GM10248 (cell line): ENCODE data around the gene UBXN2A.

Experiments used
- CTCF ChIA-PET: fragments of 300-600 bp; sonication (Branson Sonifier 250); formaldehyde crosslinking; extraction: SDS; loops from one replicate; lab custom pipeline; 2021; ENCODE audit warnings: antibody characterized with exemption; lab: Yijun Ruan, JAX
- POLR2A ChIA-PET: fragments of 350-650 bp; sonication (Branson Sonifier 250); formaldehyde crosslinking; extraction: SDS; loops from one replicate; lab custom pipeline; 2020; ENCODE audit warnings: antibody characterized with exemption; lab: Yijun Ruan, JAX
- DNase-seq: peaks from one replicate; pipeline ENCODE4 v3.0.0; 2012; ENCODE audit errors: extremely low spot score
- TF ChIP-seq, protein P1 (sequence below): IDR thresholded peaks from 2 replicates; pipeline ENCODE4 v1.5.1; 2012; ENCODE audit warnings: mild to moderate bottlenecking, low read depth; ENCODE audit errors: extremely low read depth, missing control alignments, control extremely low read depth

UBXN2A gene

DNA sequence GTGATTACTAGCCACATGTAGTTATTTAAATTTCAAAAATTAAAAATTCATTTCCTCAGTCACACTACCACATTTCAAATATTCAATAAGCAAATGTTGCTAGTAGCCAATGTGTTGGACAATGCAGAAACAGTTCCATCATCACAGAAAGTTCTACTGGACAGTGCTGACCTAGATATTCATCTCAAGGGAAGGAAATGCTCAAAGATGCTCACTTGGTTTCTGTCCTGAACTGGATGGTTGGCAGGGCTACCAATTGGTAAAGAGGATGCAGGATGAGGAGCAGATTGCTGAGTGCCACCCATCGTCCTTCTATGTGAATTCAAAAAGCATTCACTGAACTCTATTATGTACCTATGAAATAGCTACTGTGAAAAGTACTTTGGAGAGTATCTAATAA lies 6.0 kb upstream of the UBXN2A start:
- ChIA-PET POLR2A (no interaction called here), CTCF (interaction anchor here (0.7 to 1.3 kb wide), 2 partner anchors 8 to 109 kb away, joined by 3 to 5 read pairs; no protein-coding TSS in a partner anchor)
- TF ChIP-seq, protein P1, sequence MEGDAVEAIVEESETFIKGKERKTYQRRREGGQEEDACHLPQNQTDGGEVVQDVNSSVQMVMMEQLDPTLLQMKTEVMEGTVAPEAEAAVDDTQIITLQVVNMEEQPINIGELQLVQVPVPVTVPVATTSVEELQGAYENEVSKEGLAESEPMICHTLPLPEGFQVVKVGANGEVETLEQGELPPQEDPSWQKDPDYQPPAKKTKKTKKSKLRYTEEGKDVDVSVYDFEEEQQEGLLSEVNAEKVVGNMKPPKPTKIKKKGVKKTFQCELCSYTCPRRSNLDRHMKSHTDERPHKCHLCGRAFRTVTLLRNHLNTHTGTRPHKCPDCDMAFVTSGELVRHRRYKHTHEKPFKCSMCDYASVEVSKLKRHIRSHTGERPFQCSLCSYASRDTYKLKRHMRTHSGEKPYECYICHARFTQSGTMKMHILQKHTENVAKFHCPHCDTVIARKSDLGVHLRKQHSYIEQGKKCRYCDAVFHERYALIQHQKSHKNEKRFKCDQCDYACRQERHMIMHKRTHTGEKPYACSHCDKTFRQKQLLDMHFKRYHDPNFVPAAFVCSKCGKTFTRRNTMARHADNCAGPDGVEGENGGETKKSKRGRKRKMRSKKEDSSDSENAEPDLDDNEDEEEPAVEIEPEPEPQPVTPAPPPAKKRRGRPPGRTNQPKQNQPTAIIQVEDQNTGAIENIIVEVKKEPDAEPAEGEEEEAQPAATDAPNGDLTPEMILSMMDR: no peak
- DNase-seq: no peak

DNA sequence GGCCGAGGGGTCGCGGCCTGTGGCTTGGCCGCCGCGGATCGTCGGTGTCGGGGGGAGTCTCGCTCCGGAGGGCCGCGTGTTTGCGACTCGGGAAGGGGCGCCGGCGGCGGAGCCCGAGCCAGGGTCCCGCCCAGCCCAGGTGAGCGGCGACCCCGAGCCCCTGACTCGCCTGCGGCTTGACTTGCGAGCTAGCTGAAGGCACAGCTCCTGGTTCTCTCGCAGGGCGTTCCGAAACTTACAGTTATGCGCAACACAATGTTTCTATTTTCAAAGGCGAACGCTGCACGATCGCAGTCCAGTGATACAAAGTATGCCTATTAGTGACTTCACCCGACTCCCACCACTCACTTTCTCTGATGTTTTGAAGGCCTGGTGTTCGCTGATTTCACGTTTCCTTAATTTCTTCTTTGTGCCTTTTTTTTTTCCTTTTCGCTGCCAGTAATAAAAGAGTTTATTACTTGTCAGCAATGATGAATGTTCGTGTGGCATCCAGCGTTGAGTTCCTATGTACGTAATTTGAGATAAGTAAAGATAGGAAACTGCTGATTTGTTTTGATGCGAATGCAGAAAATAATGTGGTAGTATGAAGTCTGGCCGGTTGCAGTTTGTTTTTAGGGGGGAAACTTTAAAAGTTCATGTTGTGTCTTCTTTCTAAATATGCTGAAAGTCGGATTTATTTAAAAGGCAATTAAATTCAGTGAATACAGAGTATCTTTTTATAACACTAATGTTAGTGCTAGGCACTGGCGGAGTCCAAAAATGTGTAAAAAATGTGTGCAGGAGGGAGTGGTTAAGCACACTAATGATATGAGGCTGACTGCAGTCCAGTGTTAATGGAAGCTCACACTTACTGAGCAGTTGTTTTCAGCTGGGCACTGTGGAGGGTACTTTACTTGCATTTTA lies 706 bp downstream of the UBXN2A start:
- TF ChIP-seq, protein P1: no peak

DNA sequence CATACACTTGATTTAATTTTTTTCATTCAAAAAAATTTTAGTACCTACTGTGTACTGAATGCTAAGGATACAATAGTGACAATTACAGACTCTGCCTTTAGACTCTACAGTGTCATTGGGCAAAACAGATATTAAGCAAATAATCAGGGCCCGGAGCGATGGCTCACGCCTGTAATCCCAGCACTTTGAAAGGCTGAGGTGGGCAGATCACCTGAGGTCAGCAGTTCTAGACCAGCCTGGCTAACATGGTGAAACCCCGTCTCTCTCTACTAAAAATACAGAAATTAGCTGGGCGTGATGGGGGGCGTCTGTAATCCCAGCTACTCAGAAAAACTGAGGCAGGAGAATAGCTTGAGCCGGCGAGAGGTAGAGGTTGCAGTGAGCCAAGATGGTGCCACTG lies 1.4 kb downstream of the UBXN2A start:
- CTCF ChIA-PET: interaction anchor here (0.6 to 4.1 kb wide), 3 partner anchors 15 to 37 kb away, joined by 3 to 31 read pairs (median 4); partner anchors contain the start of gene ATAD2B
- POLR2A ChIA-PET: interaction anchor here (4.0 kb wide), 1 partner anchor 15 kb away, joined by 37 read pairs; the partner anchor contains the start of gene ATAD2B
- DNase-seq: no peak
- TF ChIP-seq, protein P1: no peak

More for the DNA sequence above, 706 bp downstream of the UBXN2A start:
- DNase-seq: peak; percentile 59
- POLR2A ChIA-PET: interaction anchor here (1.1 to 4.0 kb wide), 2 partner anchors 14 to 136 kb away, joined by 3 to 37 read pairs; partner anchors contain the start of gene ATAD2B
- CTCF ChIA-PET: interaction anchor here (0.6 to 4.1 kb wide), 8 partner anchors 9 to 144 kb away, joined by 3 to 31 read pairs (median 4); partner anchors contain the start of gene ATAD2B

DNA sequence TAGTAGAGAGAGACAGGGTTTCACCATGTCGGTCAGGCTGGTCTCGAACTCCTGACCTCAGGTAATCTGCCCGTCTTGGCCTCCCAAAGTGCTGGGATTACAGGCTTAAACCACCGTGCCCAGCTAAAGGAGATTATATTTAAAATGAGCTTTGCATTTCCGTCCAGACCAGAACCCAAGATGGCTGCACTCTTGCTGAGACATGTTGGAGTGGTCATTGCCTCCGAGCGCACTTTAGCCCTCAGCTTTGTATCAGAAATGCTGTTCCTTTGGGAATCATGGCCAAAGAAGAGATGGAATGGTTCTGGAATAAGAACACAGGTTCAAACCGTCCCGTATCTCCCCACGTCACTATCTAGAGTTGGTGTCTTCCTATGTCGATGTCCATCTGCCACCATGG lies 3.4 kb downstream of the UBXN2A start:
- TF ChIP-seq, protein P1: no peak
- ChIA-PET CTCF (interaction anchor here (1.0 to 3.5 kb wide), 4 partner anchors 14 to 140 kb away, joined by 3 to 16 read pairs (median 4); partner anchors contain the start of genes ATAD2B and TP53I3), POLR2A (no interaction called here)

DNA sequence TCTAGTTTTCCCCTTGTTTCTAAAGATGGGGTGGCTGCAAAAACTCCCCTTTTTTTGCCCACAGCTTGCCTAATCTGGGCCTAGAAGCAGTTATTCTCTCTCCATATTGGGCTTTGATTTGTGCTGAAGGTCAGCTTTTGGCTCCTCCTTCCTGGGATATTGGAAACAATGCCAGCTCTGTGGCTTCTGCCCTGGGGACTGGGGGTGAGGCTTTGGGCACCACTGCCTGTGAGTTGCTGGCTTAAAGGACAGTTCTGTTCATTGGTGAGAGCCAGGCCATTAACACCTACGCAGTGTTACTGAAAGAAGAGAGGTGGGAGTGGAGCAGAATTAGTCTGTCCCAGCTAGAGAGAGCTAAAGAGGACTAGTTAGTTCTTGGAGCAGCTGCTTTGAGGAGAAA lies 4.3 kb downstream of the UBXN2A start:
- POLR2A ChIA-PET: no interaction called here
- CTCF ChIA-PET: interaction anchor here (1.0 to 3.5 kb wide), 4 partner anchors 14 to 26 kb away, joined by 3 to 16 read pairs (median 3); partner anchors contain the start of gene ATAD2B
- DNase-seq: no peak
- TF ChIP-seq, protein P1: no peak

More for the DNA sequence above, 3.4 kb downstream of the UBXN2A start:
- DNase-seq: no peak

DNA sequence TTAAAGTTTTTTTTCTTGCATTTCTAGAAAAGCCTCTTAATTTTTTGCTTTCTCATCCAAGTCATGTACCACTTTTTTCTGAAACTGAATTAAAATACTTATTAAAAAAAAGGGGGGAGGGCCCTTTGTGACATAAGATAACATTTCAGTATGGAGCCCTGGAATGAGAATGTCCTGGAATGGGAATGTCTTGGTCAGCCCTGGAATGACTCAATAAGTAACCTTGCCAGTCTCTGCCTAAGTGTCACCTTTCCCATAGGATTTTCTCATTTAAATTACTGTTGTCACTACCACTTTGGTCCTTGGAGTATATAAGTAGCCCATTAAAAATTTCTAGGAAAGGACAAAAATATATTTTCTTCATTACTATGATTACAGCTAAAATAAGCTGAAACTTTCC lies 4.7 kb downstream of the UBXN2A start:
- TF ChIP-seq, protein P1: no peak
- no peak for DNase-seq
- POLR2A ChIA-PET: no interaction called here
- CTCF ChIA-PET: interaction anchor here (1.5 to 3.5 kb wide), 3 partner anchors 13 to 25 kb away, joined by 3 to 16 read pairs (median 3); partner anchors contain the start of gene ATAD2B
